Endodermal cell (in vitro differentiated cells): ENCODE results near the gene ADGRE3. TPM values are rescaled to one million over a fixed set of nuclear protein-coding genes. Genes with fewer than 3 reads are reported as not detected.
"Not testable (repeated sequence)": the region's sequence is repeated elsewhere in the genome, so short reads cannot be mapped to it uniquely, and the experiment has no call there.

Experiments used
- DNase-seq: peaks from one replicate; pipeline ENCODE4 v3.0.0-alpha.2; 2017
- H3K27ac ChIP-seq: 2 replicates; pipeline ENCODE4 v1.5.1; 2013; ENCODE audit warnings: mild to moderate bottlenecking, low read depth, low read length, moderate library complexity
- H3K27me3 ChIP-seq: 2 replicates; pipeline ENCODE4 v1.6.1; 2013; ENCODE audit warnings: mild to moderate bottlenecking, low read length, moderate library complexity; ENCODE audit not compliant: insufficient read depth, control insufficient read depth, poor library complexity, severe bottlenecking
- H3K36me3 ChIP-seq: 2 replicates; pipeline ENCODE4 v1.7.0; 2013; ENCODE audit warnings: mild to moderate bottlenecking, low read length, moderate library complexity; ENCODE audit not compliant: control insufficient read depth, insufficient read depth
- H3K4me1 ChIP-seq: one replicate; pipeline ENCODE4 v1.7.0; 2013; ENCODE audit warnings: low read length; ENCODE audit not compliant: control insufficient read depth, insufficient read depth
- H3K4me3 ChIP-seq: 2 replicates; pipeline ENCODE4 v1.5.1; 2013; ENCODE audit warnings: mild to moderate bottlenecking, low read length, moderate library complexity
- H3K9ac ChIP-seq: 2 replicates; pipeline ENCODE4 v1.6.1; 2013; ENCODE audit warnings: mild to moderate bottlenecking, low read length, moderate library complexity; ENCODE audit not compliant: poor library complexity, severe bottlenecking; ENCODE audit errors: extremely low read depth
- H3K9me3 ChIP-seq: 2 replicates; pipeline ENCODE4 v1.6.1; 2013; ENCODE audit warnings: mild to moderate bottlenecking, low read length, moderate library complexity; ENCODE audit not compliant: control insufficient read depth
- H3K27ac Mint-ChIP-seq: 2 replicates; pipeline ENCODE4 v1.8.0; 2020; ENCODE audit warnings: mixed read lengths
- H3K27me3 Mint-ChIP-seq: 2 replicates; pipeline ENCODE4 v1.8.0; 2021; ENCODE audit warnings: mild to moderate bottlenecking, mixed read lengths; ENCODE audit not compliant: insufficient read depth
- H3K36me3 Mint-ChIP-seq: 2 replicates; pipeline ENCODE4 v1.8.0; 2020; ENCODE audit warnings: low read depth, mixed read lengths
- H3K4me1 Mint-ChIP-seq: 2 replicates; pipeline ENCODE4 v1.8.0; 2020; ENCODE audit warnings: mixed read lengths
- H3K4me3 Mint-ChIP-seq: 2 replicates; pipeline ENCODE4 v1.8.0; 2020; ENCODE audit warnings: mild to moderate bottlenecking, moderate library complexity, mixed read lengths
- H3K9me3 Mint-ChIP-seq: 2 replicates; pipeline ENCODE4 v1.8.0; 2020; ENCODE audit warnings: mild to moderate bottlenecking, mixed read lengths
- WGBS, 2 experiments: methylation state at CpG; one replicate each; pipeline versions ENCODE4 v1.1.5 to v1.1.7; 2013; ENCODE audit warnings: missing lambda C conversion rate in 2 of 2, mixed read lengths in 1 of 2; ENCODE audit not compliant: insufficient coverage in 1 of 2, insufficient read length in 1 of 2; 5-methylcytosine and 5-hydroxymethylcytosine counted together
- total RNA-seq, 2 donors: library from RNA; stranded (reverse); fragmentation: NEBNext Ultra II Directional in 1 of 2; extraction: Animal tissue kit (Norgen Biotek cat#: 25700) in 1 of 2; gene quantifications; 2 replicates in 1 of 2; 3 replicates in 1 of 2; pipeline ENCODE4 v1.2.1, GENCODE V29; 2021
- TF ChIP-seq, protein P1 (sequence below): fragments of 200-600 bp; sonication (generic); conservative IDR thresholded peaks from 2 replicates; pipeline ENCODE4 v1.5.0; 2021; ENCODE audit warnings: antibody characterized with exemption, mild to moderate bottlenecking

Gene ADGRE3
- total RNA-seq, 2 donors from 2014 or later = not detected

GRCh38 chr19:14584372-14584771, 90.3 kb downstream of the ADGRE3 start:
- not testable (repeated sequence) for H3K9ac ChIP-seq, H3K4me1 Mint-ChIP-seq, H3K27me3 Mint-ChIP-seq, H3K36me3 ChIP-seq, H3K9me3 ChIP-seq, H3K27me3 ChIP-seq, H3K4me3 ChIP-seq, H3K27ac ChIP-seq, H3K4me3 Mint-ChIP-seq, H3K27ac Mint-ChIP-seq, DNase-seq, H3K4me1 ChIP-seq, H3K36me3 Mint-ChIP-seq
- H3K9me3 Mint-ChIP-seq = peaks cover 34% of the 10 kb centered on the region
- WGBS, 2 experiments = 86 to 96% methylated on average over 4 of the region's 5 CpGs

DNA sequence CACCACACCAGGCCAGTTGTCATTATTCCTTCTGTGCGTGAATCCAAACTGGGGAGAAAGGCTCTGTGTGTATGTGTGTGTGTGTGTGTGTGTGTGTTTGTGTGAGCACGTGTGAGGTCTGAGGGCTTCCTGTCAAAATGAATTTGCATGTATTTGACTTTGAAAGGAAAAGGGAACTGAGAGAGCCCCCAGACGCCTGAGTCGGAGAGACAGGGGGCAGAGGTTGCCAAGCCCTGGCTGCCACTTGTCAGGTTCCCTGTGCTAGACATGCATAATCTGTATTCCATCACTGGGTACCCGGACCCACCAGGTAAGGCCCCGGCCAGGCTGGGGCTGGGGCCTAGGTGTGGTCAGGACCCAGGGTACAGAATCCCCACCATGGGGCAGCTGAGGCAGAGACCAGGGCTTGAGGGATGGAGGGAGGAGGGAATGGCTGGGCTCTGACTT, 91.7 kb downstream of the ADGRE3 start, which contains the start of gene CLEC17A:
Gene CLEC17A, plus strand, starts transcription at position 191 of the 447 bp plus-strand sequence. Its CDS starts 77 bp downstream, at position 268.
- no peak within 1 kb of the TSS for H3K27ac ChIP-seq
- DNase-seq = no peak
- H3K4me3 ChIP-seq = no peak within 1 kb of the TSS
- Mint-ChIP-seq H3K4me3 (no peak within 1 kb of the TSS), H3K27ac (no peak within 1 kb of the TSS), H3K4me1 (no peaks in the 10 kb centered on the region), H3K36me3 (no peaks in the 10 kb centered on the region), H3K27me3 (peaks cover 2% of the 10 kb centered on the region), H3K9me3 (peaks cover 28% of the 10 kb centered on the region)
- 54 to 71% methylated on average over 2 to 6 of the region's 6 CpGs for WGBS, 2 experiments
- H3K9ac ChIP-seq = no peak within 1 kb of the TSS
- H3K36me3 ChIP-seq = no peaks in the 10 kb centered on the region
- no peaks in the 10 kb centered on the region for H3K9me3 ChIP-seq
- H3K27me3 ChIP-seq = no peaks in the 10 kb centered on the region
- TF ChIP-seq, protein P1, sequence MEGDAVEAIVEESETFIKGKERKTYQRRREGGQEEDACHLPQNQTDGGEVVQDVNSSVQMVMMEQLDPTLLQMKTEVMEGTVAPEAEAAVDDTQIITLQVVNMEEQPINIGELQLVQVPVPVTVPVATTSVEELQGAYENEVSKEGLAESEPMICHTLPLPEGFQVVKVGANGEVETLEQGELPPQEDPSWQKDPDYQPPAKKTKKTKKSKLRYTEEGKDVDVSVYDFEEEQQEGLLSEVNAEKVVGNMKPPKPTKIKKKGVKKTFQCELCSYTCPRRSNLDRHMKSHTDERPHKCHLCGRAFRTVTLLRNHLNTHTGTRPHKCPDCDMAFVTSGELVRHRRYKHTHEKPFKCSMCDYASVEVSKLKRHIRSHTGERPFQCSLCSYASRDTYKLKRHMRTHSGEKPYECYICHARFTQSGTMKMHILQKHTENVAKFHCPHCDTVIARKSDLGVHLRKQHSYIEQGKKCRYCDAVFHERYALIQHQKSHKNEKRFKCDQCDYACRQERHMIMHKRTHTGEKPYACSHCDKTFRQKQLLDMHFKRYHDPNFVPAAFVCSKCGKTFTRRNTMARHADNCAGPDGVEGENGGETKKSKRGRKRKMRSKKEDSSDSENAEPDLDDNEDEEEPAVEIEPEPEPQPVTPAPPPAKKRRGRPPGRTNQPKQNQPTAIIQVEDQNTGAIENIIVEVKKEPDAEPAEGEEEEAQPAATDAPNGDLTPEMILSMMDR = no peak
- H3K4me1 ChIP-seq = no peaks in the 10 kb centered on the region

DNA sequence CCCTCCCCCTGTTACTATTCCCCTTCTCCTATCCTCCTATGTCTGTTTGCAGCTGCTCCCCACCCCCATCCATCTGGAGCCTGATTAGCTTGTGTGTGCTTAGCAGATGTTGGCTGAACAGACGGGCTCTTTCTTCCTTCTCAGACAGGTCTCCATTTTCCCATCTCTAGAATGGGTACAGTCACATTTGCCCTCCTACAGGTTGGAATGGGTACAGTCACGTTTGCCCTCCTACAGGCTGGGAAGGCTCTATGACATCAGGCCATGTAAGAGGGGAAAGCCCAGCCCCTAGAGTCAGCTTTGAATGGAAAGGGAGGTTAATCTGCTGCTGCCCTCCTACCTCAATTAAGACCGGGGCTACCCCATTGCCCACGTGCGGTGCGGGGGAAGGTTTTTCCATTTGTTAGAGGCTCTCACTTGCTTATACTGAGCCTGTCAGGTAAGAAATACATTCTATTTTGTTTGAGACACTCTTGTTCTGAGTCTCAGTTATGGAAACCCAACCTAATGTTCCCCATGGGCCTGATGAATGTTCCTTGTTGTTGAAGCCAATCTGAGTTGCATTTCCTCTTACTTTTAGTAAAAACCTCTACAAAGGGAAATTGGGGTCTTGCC, 93.9 kb downstream of the ADGRE3 start:
- WGBS, 2 experiments = 56 to 89% methylated on average over 3 to 6 of the region's 6 CpGs
- Histone ChIP-seq H3K9me3 (no peaks in the 10 kb centered on the region), H3K27ac (no peak overlapping the region), H3K9ac (no peak overlapping the region), H3K27me3 (no peaks in the 10 kb centered on the region), H3K4me3 (no peak overlapping the region), H3K36me3 (no peaks in the 10 kb centered on the region), H3K4me1 (no peaks in the 10 kb centered on the region)
- TF ChIP-seq, protein P1 = peak; percentile 18
- Mint-ChIP-seq H3K27ac (no peak overlapping the region), H3K9me3 (peaks cover 16% of the 10 kb centered on the region), H3K4me3 (no peak overlapping the region), H3K4me1 (no peaks in the 10 kb centered on the region), H3K27me3 (peaks cover 2% of the 10 kb centered on the region), H3K36me3 (no peaks in the 10 kb centered on the region)
- DNase-seq = no peak
